ENCODE data around the gene STRIT1. TPM values are rescaled to one million over a fixed set of nuclear protein-coding genes. Genes with fewer than 3 reads are reported as not detected.

Gene STRIT1
- 0.84 TPM for total RNA-seq
- long read RNA-seq, partial matches to known transcripts, result 0 of 1 reads
- long read RNA-seq, other reads (novel, unspliced or antisense), result 0 of 1 reads

GRCh38 chr3:155293516-155293915 is at the start of gene STRIT1:
STRIT1 (minus strand) TSS chr3:155293683.
- no peak for DNase-seq (ENCODE audit: missing footprints)
- no peak for ATAC-seq
- intact Hi-C loops (cut with DNase I), result no loop called here

- DNase-seq (ENCODE audit: missing footprints) (no peak), ATAC-seq (no peak)
- intact Hi-C loops (cut with DNase I), result no loop called here
Observed at GRCh38 chr3:155342344-155342743, 48.9 kb upstream of the STRIT1 start.

DNA sequence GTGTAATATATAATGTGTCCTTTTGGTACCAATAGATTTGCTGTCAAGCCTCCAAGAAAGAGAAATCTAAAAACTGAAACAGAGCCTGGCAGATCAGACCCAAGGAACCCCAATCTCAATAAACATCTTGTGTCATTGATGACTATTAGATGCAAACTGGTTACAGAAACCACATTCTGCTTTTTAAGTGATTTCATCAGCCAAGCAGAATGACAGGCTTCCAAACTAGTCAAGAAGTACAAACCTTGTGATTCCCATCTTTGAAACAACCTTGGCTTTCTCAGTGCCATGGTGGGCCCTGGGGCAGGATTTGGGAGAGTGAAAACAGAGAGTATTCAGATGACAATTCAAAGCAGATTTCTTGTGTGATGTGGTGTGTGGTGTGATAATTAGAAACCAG is 45.6 kb upstream of the STRIT1 start:
- ATAC-seq (no peak), DNase-seq (ENCODE audit: missing footprints) (no peak)
- intact Hi-C loops (cut with DNase I), result no loop called here

GRCh38 chr3:155335724-155336354 is 42.4 kb upstream of the STRIT1 start:
- DNase-seq (ENCODE audit: missing footprints) (no peak), ATAC-seq (no peak)
- intact Hi-C loops (cut with DNase I), result no loop called here

GRCh38 chr3:155334914-155335723 is 41.6 kb upstream of the STRIT1 start:
- intact Hi-C loops (cut with DNase I), result no loop called here
- ATAC-seq (peak; percentile 72), DNase-seq (ENCODE audit: missing footprints) (no peak)

GRCh38 chr3:155334215-155334913 is 40.9 kb upstream of the STRIT1 start:
- no peak for DNase-seq (ENCODE audit: missing footprints)
- intact Hi-C loops (cut with DNase I), result no loop called here
- ATAC-seq, result no peak

GRCh38 chr3:155332716-155333115 is 39.2 kb upstream of the STRIT1 start:
- no peak for DNase-seq (ENCODE audit: missing footprints)
- ATAC-seq, result no peak
- intact Hi-C loops (cut with DNase I), result no loop called here

DNA sequence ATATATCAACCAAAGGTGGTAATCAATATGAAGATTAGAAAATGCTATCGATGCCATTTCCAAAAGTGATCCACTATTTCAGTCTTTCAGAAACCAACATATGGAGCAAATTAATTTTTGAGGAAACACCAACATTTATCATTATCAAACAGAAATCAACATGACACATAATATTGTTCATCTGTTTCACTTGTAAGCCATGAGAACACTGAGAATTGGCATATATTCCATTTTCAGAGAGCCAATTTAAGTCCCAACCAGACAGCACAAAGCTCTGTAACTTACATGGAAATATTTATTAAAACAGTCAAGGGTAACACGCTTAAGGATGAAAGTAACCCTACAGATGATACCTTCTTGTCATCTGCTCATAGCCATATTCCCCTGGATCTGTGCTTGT is 37.6 kb upstream of the STRIT1 start:
- ATAC-seq (no peak), DNase-seq (ENCODE audit: missing footprints) (no peak)
- intact Hi-C loops (cut with DNase I), result no loop called here

DNA sequence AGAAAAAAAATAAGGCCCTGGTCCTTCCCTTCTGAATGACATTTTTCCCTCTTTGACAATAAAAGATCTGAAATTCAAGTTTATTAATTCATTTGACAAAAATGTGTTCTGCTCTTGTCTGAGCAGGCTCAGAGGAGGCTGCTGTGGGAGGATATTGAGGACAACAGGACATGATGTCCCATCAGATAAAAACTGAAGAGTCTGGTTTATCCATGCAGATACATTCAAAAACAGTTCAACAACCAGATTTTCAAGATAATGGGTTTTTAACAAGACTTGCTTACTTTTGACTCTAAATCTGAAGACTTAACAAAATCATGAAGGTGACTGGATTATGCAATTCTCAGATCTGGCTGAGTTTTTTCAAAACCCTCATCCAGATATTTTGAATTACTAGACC is 36.9 kb upstream of the STRIT1 start:
- DNase-seq (ENCODE audit: missing footprints), result no peak
- intact Hi-C loops (cut with DNase I), result no loop called here
- no peak for ATAC-seq

DNA sequence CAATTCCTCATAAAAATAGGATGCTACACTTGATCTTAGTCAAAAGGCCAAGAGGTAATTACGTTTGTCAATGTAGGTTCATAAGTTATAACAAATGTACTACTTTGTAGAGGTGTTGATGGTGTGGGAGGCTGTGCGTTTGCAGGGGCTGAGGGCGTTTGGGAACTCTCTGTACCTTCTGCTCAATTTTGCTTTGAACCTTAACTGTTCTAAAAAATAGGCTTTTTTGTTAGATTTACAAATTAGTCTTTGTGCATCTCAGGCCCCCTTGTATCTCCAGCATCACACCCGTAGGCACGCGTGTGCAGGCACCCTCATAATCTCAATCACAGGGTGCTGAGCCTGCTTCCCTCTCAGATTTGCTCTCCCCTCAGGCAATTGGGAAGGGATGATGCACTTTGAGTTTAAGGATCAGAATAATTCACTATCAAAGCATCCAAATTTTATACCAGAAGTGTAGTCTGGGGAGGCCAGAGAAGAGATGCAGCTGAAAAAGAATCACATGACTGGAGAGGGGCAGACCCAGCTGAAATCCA is 36.1 kb upstream of the STRIT1 start:
- intact Hi-C loops (cut with DNase I), result no loop called here
- DNase-seq (ENCODE audit: missing footprints) (no peak), ATAC-seq (no peak)

DNA sequence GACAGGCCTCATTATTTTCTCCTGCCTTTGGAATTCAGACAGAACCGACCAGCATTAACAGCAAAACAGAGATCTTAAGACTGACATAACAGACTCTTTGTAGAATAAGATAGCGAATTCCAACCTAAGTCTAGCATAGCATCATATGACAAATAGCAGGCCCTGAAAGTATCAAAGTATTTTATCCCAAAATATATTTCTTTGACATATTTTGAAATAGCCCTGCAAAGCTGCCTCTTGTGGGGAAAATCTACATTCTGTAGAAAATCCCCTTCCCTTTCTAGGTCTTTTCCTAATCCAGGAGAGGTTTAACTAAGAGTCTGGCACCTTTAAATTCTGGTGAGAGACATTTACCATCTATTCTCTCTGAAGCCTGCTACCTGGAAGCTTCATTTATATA is 34.4 kb upstream of the STRIT1 start:
- intact Hi-C loops (cut with DNase I), result no loop called here
- no peak for ATAC-seq
- no peak for DNase-seq (ENCODE audit: missing footprints)

- ATAC-seq, result no peak
- intact Hi-C loops (cut with DNase I), result no loop called here
- DNase-seq (ENCODE audit: missing footprints), result no peak
Observed at GRCh38 chr3:155327430-155327829, 33.9 kb upstream of the STRIT1 start.

DNA sequence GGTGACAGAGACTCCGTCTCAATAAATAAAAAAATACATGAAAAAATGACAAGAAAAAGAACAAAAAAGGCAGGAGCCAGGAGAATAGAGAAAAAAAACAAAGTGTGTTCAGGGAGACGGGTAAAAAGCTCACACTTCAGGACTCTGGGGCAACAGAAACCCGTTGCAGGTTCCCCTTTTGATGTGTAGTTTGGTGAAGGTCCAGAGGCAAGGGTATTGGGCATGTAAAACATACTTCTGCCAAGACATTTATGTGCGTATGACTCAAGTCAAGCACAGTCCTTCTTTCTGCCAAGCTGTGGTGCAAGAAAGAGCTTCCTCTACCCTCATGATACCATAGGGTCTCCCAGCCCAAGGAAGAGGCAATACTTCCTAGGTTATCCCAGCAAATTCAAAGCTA is 33.4 kb upstream of the STRIT1 start:
- ATAC-seq (no peak), DNase-seq (ENCODE audit: missing footprints) (no peak)
- intact Hi-C loops (cut with DNase I), result no loop called here

GRCh38 chr3:155326244-155326643 is 32.8 kb upstream of the STRIT1 start:
- ATAC-seq, result no peak
- no peak for DNase-seq (ENCODE audit: missing footprints)
- intact Hi-C loops (cut with DNase I), result no loop called here

- intact Hi-C loops (cut with DNase I), result no loop called here
- DNase-seq (ENCODE audit: missing footprints) (no peak), ATAC-seq (no peak)
Observed at GRCh38 chr3:155325263-155325835, 31.9 kb upstream of the STRIT1 start.

DNA sequence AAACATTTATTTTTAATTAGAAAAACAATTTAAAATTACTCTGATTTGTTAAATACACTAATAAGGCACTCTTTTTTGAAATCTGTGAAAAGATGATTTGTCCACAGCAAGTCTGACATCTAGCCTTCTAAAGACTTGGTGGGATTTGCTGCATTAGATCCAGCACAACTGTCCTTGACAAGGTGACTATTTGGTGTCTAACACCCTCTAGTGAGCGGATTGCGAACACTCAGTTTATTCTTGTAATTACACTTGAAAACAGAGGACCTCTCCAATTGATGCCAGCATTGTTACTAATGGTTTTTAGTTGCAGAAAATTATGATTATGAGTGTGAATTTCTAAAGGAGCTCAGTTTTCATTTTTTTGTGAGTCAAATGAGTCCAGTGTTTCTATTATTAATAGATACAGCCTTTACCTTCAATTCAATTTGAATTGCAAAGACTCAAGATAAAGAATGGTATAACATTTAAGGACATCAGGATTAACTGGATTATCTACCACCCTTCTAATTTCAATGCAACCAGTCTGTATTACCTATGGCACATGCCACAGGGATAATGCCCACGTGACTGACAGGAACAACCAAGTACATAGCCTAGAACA is 29.7 kb upstream of the STRIT1 start:
- intact Hi-C loops (cut with DNase I), result loop anchor here (2.0 to 5.0 kb wide), 2 partner anchors 564 to 986 kb away; no protein-coding TSS in a partner anchor
- peak; percentile 79 for ATAC-seq
- no peak for DNase-seq (ENCODE audit: missing footprints)

- DNase-seq (ENCODE audit: missing footprints), result no peak
- intact Hi-C loops (cut with DNase I), result loop anchor here (5.0 kb wide), 1 partner anchor 984 kb away; no protein-coding TSS in a partner anchor
- no peak for ATAC-seq
Observed at GRCh38 chr3:155321418-155321817, 27.9 kb upstream of the STRIT1 start.

DNA sequence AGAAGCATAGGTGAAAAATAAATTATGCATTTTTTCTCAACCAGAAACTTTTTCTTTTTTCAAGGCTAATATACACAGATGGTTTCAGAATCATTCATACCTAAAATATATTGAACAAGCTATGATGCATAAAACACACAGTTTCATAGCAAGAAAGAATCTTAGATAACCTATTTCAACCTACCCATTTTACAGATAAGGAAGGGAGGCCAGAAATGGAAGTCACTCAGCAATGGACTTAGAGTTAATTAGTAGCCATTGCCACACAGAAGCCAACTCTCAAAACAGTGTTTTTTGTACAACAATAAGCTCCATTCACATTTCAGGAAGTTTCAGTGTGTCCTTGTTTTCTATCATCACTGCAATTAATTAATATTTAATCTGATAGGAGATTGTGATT is 27.5 kb upstream of the STRIT1 start:
- no peak for DNase-seq (ENCODE audit: missing footprints)
- intact Hi-C loops (cut with DNase I), result loop anchor here (5.0 kb wide), 1 partner anchor 984 kb away; no protein-coding TSS in a partner anchor
- ATAC-seq, result no peak

DNA sequence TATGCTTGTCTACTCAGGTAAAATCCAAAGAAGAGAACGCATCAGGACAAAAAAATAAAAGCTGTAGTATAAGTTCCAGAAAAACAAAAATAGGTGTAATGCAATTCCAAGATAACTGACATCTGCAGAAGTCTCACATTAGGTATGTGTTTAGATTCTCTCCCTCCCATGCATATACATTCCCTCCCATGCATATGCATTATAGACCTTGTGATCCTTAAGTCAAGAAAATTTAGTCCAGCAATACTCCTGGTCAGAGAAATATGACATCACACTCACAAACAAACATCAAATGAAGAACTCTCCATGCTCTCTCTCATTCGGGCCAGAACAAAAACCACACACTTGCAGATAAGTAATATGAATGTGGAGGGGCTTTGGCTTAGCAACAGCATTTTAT is 25.3 kb upstream of the STRIT1 start:
- intact Hi-C loops (cut with DNase I), result no loop called here

More for the DNA sequence above, 25.3 kb upstream of the STRIT1 start:
- no peak for DNase-seq (ENCODE audit: missing footprints)
- no peak for ATAC-seq
